ENCODE results near the gene RGS2.

RGS2 gene

GRCh38 chr1:192808518-192809306, at the start of gene RGS2:
Gene RGS2, plus strand, starts transcription at chr1:192809039. Its CDS starts 33 bp downstream, at chr1:192809072.
- peak; percentile 92 for DNase-seq

GRCh38 chr1:192759104-192759503, 49.7 kb upstream of the RGS2 start:
- no peak for DNase-seq

- DNase-seq: no peak
Measured at GRCh38 chr1:192762265-192762664, 46.6 kb upstream of the RGS2 start.

- DNase-seq: no peak
Measured at GRCh38 chr1:192763243-192763642, 45.6 kb upstream of the RGS2 start.

GRCh38 chr1:192763756-192764155, 45.1 kb upstream of the RGS2 start:
- no peak for DNase-seq

- no peak for DNase-seq
Measured at GRCh38 chr1:192764675-192765074, 44.2 kb upstream of the RGS2 start.

- no peak for DNase-seq
Measured at GRCh38 chr1:192766009-192766625, 42.7 kb upstream of the RGS2 start.

GRCh38 chr1:192766876-192767275, 42.0 kb upstream of the RGS2 start:
- DNase-seq: no peak

GRCh38 chr1:192767798-192768197, 41.0 kb upstream of the RGS2 start:
- no peak for DNase-seq

- no peak for DNase-seq
Measured at GRCh38 chr1:192768463-192768862, 40.4 kb upstream of the RGS2 start.

GRCh38 chr1:192771341-192771740, 37.5 kb upstream of the RGS2 start:
- DNase-seq: no peak

- DNase-seq: no peak
Measured at GRCh38 chr1:192775631-192776030, 33.2 kb upstream of the RGS2 start.

GRCh38 chr1:192776206-192776605, 32.6 kb upstream of the RGS2 start:
- no peak for DNase-seq

GRCh38 chr1:192776998-192777397, 31.8 kb upstream of the RGS2 start:
- DNase-seq: no peak

- DNase-seq: no peak
Measured at GRCh38 chr1:192783791-192784190, 25.0 kb upstream of the RGS2 start.

- no peak for DNase-seq
Measured at GRCh38 chr1:192784397-192784796, 24.4 kb upstream of the RGS2 start.

GRCh38 chr1:192786576-192786975, 22.3 kb upstream of the RGS2 start:
- no peak for DNase-seq

- no peak for DNase-seq
Measured at GRCh38 chr1:192787914-192788585, 20.8 kb upstream of the RGS2 start.

- no peak for DNase-seq
Measured at GRCh38 chr1:192789871-192790270, 19.0 kb upstream of the RGS2 start.

- DNase-seq: no peak
Measured at GRCh38 chr1:192792628-192793027, 16.2 kb upstream of the RGS2 start.

GRCh38 chr1:192793983-192794767, 14.7 kb upstream of the RGS2 start:
- no peak for DNase-seq

GRCh38 chr1:192794768-192795035, 14.1 kb upstream of the RGS2 start:
- DNase-seq: no peak

- no peak for DNase-seq
Measured at GRCh38 chr1:192795916-192796618, 12.8 kb upstream of the RGS2 start.
